Activated T-cell treated with anti-CD3 and anti-CD28 coated beads, Interleukin-2, amount 50 U/mL, for 24 hours (primary cell): Measurements from ENCODE around the gene PITX2.

Experiments
- DNase-seq: peaks from one replicate; pipeline ENCODE4 v3.0.0-alpha.2; 2020
- H3K27ac Mint-ChIP-seq: 2 replicates; pipeline ENCODE4 v1.8.0; 2020; ENCODE audit warnings: mild to moderate bottlenecking, mixed read lengths
- H3K27me3 Mint-ChIP-seq: 2 replicates; pipeline ENCODE4 v1.8.0; 2020; ENCODE audit warnings: mixed read lengths
- H3K36me3 Mint-ChIP-seq: 2 replicates; pipeline ENCODE4 v1.8.0; 2020; ENCODE audit warnings: low read depth, mixed read lengths
- H3K4me1 Mint-ChIP-seq: 2 replicates; pipeline ENCODE4 v1.8.0; 2020; ENCODE audit warnings: low read depth, mixed read lengths
- H3K4me3 Mint-ChIP-seq: 2 replicates; pipeline ENCODE4 v1.8.0; 2020; ENCODE audit warnings: mild to moderate bottlenecking, moderate library complexity, mixed read lengths
- H3K9me3 Mint-ChIP-seq: 2 replicates; pipeline ENCODE4 v1.8.0; 2020; ENCODE audit warnings: mixed read lengths

Gene PITX2

DNA sequence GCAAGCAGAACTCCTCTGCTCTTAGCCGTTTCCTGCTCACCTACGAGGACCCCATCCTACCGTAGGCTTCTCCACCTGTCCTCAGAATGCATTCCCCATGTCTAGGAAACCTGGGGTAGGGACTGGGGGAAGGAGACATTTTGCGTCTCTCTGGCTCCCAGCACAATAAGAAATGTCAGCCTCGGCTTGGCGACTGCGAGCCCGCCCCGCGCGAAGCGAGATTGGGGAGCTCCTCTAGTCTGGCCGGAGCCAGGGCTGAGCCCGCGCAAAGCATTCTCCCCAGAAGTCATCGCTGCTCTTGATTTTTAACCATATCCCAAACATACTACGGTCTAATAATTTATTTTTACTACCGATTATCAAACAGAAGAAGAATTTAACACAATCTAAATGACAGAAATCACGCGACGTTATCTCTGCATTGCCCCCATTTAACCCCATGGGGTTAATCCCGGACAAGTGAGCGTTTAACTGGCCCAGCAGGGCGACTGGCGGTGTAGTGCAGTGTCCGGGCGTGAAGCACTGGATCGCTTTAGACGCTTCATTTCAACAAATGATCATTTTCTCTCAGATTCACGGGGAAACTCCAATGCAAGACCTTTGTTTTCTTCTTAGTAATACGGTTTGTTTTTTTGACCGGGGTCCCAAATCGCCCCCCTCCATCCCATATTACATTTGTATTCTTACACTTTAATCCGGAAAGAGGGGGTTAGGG, 8.0 kb upstream of the PITX2 start:
- H3K4me3 Mint-ChIP-seq, result no peak overlapping the region
- peaks cover 2% of the 10 kb centered on the region for H3K36me3 Mint-ChIP-seq
- H3K27me3 Mint-ChIP-seq, result peaks cover 95% of the 10 kb centered on the region
- H3K4me1 Mint-ChIP-seq, result peaks cover 29% of the 10 kb centered on the region
- peak overlapping the region; percentile 59 for H3K27ac Mint-ChIP-seq
- peaks cover 10% of the 10 kb centered on the region for H3K9me3 Mint-ChIP-seq
- no peak for DNase-seq

DNA sequence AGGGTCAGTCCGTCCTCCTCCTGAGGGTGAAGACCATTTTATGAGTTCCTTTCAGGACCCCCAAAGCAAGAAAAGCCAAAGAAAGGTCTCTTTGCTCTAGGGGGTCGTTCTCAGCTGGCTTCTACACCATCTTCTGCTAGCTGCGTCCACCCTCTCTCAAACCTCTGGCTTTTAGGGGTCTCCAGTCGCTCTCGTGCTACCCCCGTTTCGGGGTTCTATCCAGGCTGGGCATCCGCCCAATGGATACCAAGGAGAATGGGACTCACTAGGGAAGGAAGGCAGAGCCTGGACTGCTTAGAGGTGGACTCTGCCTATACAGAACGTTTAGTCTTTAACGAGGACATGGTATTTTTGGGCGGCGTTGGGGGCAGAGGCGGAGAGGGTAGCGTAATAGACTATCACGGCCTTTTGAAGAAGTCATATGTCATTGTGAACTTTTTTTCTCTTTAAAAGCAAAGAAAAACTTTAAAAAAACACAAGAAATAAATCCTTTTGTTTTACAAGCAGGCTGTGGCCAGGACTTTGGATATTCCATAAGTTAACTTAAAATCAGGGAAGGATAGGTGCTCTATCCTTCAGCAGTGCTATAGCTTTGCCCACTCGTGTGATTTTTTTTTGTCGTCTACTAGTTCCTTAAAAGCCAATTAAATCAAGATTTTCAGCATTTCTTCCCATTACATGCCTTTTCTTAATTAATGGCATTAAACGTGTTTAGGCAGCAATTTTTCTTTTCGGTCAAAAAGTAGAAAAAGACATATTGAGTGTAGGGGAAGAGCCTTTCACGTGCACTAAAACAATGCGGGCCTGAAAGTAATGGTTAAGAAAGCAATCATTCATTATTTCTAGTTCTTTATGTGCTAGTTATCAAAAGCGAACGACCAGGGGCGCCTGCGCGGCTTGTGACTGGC, 7.2 kb upstream of the PITX2 start:
- no peak overlapping the region for H3K4me3 Mint-ChIP-seq
- peaks cover 29% of the 10 kb centered on the region for H3K4me1 Mint-ChIP-seq
- peaks cover 10% of the 10 kb centered on the region for H3K9me3 Mint-ChIP-seq
- no peak for DNase-seq
- peaks cover 97% of the 10 kb centered on the region for H3K27me3 Mint-ChIP-seq
- H3K27ac Mint-ChIP-seq, result no peak overlapping the region
- H3K36me3 Mint-ChIP-seq, result peaks cover 2% of the 10 kb centered on the region

DNA sequence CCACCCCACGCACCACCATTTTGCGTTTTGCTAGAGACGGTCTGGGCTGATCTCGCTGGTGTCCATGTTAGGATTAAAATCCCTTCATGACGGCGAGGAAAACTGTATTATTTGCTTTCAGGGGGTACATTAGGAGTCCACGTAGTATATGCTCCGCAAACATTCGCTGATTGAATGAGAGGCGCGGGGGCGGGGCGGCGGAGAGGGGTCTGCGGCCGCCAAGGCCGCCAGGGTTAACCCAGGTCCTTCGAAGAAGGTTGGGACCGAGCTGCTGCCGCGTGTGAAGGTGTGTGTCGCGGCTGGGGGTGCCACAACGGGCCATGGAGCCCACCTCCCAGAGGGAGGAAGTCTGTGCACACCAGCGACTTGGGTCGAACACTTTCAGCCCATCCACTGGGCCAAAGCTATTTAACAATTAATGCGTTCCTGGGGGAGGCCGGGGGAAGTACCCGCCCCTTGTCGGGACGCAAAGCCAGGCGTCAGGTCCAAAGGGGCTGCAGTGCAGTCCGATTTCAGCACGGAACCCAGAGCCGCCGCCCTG, 6.4 kb upstream of the PITX2 start:
- DNase-seq, result no peak
- Mint-ChIP-seq H3K36me3 (peaks cover 2% of the 10 kb centered on the region), H3K9me3 (peaks cover 7% of the 10 kb centered on the region), H3K27me3 (peaks cover 97% of the 10 kb centered on the region), H3K27ac (no peak overlapping the region), H3K4me1 (peaks cover 29% of the 10 kb centered on the region), H3K4me3 (no peak overlapping the region)

DNA sequence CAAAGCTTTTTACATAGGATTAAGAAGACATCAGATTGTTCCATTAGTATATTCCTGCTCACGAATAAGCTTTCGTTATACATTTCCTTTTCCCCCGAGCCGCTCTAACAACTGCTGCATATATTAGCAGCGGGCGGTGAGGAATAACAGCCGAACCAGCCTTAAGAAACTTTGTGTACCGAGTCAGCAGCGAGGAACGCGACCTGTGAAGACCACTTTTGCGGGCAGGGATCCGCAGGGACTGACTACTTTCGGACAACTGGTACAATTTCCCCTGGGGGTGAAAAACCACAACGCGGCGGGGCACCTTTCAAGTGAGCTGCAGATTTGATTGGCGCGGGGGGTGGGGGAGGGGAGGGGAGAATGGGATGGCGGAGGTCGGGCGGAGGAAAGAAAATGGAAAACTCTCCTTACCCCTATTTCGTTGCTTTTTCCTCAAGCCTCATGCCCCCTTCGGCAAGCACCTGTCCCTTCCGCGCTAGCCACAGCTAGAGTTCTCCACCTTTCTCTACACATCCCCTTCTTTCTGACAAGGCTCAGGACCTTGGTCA, 5.9 kb upstream of the PITX2 start:
- peaks cover 29% of the 10 kb centered on the region for H3K4me1 Mint-ChIP-seq
- no peak for DNase-seq
- no peak overlapping the region for H3K27ac Mint-ChIP-seq

DNA sequence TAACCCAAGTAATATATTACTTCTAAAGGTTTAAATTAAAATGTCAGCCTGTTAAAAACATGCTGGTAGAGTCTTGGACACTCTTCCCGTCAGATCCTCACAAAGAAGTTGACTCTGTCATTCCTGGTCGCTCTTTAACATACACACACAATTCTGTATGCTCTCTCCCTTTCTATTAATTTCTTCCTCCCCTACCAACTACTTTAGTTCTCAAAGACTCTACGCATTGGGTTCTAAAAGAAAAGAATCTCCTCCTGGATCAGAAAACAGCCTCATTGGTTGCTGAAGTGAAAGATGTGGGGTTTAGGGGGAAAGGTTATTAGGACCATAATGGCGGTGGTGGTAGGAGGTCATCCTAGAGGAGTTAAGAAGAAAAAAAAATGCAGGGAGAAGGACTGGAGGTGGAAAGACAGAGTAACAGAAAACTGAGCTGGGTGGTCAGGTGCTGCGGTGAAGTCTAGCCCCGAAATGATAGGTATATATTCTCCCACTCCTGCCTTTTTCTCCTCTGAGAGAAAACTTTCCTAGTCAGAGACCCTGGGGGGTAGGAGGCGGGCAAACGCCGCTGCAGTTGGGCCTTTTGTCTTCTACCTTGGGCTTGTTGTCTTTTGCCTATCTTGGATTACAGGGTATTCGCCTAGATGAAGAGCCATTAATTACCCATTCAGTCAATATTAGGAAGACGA, 5.2 kb upstream of the PITX2 start:
- H3K27me3 Mint-ChIP-seq, result peaks cover 98% of the 10 kb centered on the region
- no peak for DNase-seq
- H3K27ac Mint-ChIP-seq, result no peak overlapping the region
- peaks cover 7% of the 10 kb centered on the region for H3K9me3 Mint-ChIP-seq
- no peak overlapping the region for H3K4me3 Mint-ChIP-seq
- peaks cover 2% of the 10 kb centered on the region for H3K36me3 Mint-ChIP-seq
- peaks cover 29% of the 10 kb centered on the region for H3K4me1 Mint-ChIP-seq

More for the DNA sequence above, 5.9 kb upstream of the PITX2 start:
- Mint-ChIP-seq H3K27me3 (peaks cover 98% of the 10 kb centered on the region), H3K36me3 (peaks cover 2% of the 10 kb centered on the region), H3K9me3 (peaks cover 7% of the 10 kb centered on the region), H3K4me3 (no peak overlapping the region)

DNA sequence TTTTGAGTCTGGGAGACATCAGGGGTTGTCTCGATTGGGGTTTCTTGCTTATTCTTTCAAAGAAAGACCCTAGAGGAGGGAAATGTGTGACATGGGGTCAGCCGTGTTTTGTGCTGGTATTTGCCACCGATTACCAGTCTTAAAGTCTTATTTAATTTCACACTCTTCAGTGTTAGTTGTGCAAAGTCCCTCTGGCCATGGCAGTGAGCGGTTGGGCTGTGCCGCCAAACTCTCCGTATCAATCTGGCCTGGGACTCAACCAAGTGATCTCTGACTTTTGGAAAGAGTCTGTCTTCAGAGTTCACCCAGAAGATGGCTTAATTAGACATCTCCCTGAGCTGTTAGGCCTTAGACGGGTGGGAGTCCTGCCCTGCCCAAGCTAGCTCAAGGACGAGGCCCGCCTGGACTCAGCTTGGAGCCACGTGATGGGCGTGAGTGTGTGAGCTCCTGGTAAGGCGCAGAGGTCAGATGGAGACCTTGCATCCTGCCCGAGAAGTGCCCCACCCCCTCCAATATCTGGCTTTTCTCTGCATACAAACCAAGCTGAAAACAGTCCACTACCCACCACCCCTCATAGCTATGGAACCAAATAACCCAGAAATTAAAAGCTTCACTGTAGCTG, 3.8 kb upstream of the PITX2 start:
- Mint-ChIP-seq H3K4me3 (no peak overlapping the region), H3K4me1 (peaks cover 33% of the 10 kb centered on the region), H3K36me3 (no peaks in the 10 kb centered on the region), H3K9me3 (peaks cover 7% of the 10 kb centered on the region), H3K27me3 (peaks cover 100% of the 10 kb centered on the region), H3K27ac (no peak overlapping the region)
- no peak for DNase-seq

DNA sequence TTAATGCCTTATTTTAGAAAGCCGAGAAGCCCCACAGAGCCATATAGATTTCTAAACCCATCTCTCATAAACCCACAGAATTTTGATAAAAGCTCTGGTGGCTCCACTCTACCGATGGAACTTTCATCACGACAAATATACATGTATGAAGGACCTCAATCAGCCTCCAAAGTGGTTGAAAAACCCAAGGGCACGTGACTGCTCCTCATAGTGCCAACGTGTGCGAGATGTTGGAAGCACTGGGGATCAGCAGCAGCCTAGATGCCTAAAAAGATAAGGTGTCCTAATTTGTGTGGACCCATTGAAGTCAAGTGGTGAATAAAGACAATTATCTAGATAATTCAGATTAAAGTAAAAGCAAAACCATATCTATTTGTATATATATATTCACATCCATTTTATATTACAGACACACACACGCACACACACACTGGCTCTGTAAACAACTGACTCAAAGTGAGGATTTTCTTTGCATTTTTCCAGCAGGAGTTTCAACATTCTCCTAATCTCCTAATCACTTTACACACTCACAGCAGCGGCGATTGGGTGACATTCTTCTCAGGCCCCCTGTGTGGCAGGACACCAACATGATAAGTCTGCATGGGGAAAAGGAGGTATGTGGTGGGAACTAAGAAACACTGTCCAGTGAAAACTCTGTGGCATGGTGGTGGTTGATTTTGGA, 2.8 kb upstream of the PITX2 start:
- Mint-ChIP-seq H3K36me3 (no peaks in the 10 kb centered on the region), H3K9me3 (peaks cover 7% of the 10 kb centered on the region), H3K4me3 (no peak overlapping the region), H3K27ac (no peak overlapping the region), H3K27me3 (peaks cover 100% of the 10 kb centered on the region), H3K4me1 (peaks cover 36% of the 10 kb centered on the region)
- DNase-seq, result no peak

DNA sequence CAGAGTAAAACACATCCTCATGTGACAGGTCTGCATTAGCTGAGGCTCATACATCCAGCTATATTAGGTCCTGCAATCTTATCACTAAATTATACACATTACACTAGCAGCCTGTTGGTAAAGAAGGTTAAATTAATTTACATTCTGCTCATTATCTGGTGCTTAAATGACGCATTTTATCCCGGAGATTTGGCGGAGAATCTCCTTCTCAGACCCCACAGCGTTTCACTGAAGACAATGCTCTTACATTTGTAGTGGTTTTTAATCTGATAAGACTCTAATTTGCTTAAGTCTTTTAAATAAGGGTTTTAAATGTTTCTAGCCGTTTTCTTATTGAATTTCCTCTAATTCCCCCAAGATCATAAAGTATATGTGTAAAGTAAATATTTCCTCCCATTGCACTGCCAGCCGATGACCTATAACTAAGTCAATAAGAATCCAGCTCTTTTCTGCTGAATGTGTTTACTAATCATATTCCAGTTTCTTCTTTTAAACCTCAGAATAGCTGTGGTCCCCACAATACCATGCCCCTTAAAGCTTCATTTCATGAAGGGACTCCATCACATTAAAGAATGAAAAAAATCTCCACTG, 2.1 kb upstream of the PITX2 start:
- Mint-ChIP-seq H3K4me1 (peaks cover 41% of the 10 kb centered on the region), H3K9me3 (peaks cover 7% of the 10 kb centered on the region), H3K36me3 (no peaks in the 10 kb centered on the region), H3K27me3 (peaks cover 100% of the 10 kb centered on the region), H3K4me3 (no peak overlapping the region), H3K27ac (no peak overlapping the region)
- DNase-seq, result no peak

DNA sequence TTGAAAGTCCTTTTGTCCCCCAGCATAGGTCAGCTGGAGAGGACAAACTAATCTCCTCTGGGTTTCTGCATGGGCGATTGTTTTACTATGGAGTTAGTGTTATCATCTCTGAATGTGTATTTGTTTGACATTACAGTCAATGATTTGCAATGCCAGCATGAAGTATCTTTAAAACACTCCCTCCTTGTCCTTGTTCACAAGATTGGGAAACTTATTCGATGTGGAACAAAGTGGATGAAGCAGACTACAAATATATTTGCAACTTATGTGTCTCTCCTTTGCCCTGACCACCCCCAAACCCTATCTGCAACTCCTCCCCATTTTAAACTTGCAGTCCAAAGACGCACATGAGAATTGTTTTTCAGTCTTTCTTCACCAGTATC, 1.5 kb upstream of the PITX2 start:
- DNase-seq, result no peak
- H3K4me1 Mint-ChIP-seq, result peaks cover 47% of the 10 kb centered on the region
- no peak overlapping the region for H3K4me3 Mint-ChIP-seq
- H3K27me3 Mint-ChIP-seq, result peaks cover 100% of the 10 kb centered on the region
- no peak overlapping the region for H3K27ac Mint-ChIP-seq
- no peaks in the 10 kb centered on the region for H3K36me3 Mint-ChIP-seq
- H3K9me3 Mint-ChIP-seq, result peaks cover 5% of the 10 kb centered on the region

DNA sequence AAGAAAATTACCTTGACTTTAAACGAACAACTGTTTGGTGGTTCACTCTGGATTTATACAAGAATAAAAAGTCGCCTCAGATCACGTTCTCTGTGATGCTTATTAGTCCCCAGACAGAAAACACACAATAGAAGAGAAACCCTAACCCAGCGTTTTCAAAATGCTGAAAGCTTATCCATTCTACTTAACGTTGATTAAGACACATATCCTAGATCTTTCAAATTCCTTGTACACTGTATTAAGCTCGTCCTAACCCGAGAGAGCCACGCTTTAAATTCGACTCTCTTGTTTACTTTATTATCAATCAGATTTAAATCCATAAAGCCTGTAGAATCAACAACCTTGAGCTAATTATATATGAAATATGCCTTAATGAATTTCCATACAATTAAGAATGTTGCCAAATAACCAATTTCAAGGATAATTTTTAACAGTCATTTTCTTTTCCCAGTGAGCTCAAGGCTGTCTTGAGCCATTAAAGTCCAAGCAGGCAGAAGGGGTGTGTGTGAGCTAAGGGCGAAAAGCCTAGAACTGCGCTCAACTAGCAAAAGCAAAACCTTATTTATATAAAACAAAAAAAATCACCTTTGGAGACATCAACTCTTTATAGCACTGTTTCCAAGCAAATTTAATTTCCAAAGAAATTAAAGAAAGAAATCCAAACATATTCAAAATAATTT, 981 bp upstream of the PITX2 start:
- H3K27ac Mint-ChIP-seq, result no peak overlapping the region
- peaks cover 46% of the 10 kb centered on the region for H3K4me1 Mint-ChIP-seq
- H3K9me3 Mint-ChIP-seq, result peaks cover 2% of the 10 kb centered on the region
- H3K4me3 Mint-ChIP-seq, result peak overlapping the region; percentile 23
- DNase-seq, result no peak
- peaks cover 100% of the 10 kb centered on the region for H3K27me3 Mint-ChIP-seq
- no peaks in the 10 kb centered on the region for H3K36me3 Mint-ChIP-seq

DNA sequence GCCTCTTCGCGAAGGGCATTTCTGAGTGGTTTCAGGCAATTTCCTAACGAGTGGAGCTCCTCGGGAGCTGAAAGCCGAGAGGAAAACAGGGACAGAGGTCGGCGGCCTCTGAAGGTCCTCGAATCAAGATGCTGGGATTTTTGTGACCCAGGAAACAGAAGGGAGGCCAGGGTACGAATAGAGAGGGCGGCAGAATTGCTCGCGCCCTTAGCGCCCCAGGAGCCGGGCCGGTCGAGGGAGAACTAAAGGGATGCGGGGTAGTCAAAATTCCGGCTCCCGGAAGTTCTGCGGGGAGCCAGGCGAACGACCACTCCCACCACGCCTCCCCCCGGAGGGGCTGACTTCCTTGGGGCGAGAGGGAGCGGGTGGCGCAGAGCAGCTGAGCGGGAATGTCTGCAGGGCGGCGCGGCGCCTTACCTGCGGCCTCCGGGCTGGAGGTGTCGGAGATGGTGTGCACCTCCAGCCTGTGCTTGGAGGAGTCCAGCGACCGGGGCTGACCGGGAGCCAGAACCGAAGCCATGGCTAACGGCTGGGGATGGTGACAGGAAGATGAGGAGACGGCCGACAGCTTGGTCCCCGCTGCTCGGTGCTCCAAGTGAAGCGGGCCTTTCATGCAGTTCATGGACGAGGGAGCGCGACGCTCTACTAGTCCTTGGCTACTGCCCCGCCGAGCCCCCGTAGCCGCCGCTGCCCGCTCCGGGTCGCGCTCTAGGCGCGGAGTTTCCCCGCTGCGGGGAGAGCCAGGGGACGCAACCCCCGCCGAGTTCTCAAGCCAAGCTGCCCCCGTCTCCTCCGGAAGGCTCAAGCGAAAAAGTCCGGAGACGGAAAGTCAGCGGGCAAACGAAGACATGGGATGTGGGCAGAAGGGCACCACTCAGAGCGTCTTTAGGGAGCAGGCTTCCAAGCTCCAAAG, 782 bp downstream of the PITX2 start:
- H3K36me3 Mint-ChIP-seq, result no peaks in the 10 kb centered on the region
- H3K27me3 Mint-ChIP-seq, result peaks cover 98% of the 10 kb centered on the region
- no peak overlapping the region for H3K27ac Mint-ChIP-seq
- peaks cover 49% of the 10 kb centered on the region for H3K4me1 Mint-ChIP-seq
- no peak for DNase-seq
- H3K9me3 Mint-ChIP-seq, result peaks cover 2% of the 10 kb centered on the region
- peak overlapping the region; percentile 67 for H3K4me3 Mint-ChIP-seq

DNA sequence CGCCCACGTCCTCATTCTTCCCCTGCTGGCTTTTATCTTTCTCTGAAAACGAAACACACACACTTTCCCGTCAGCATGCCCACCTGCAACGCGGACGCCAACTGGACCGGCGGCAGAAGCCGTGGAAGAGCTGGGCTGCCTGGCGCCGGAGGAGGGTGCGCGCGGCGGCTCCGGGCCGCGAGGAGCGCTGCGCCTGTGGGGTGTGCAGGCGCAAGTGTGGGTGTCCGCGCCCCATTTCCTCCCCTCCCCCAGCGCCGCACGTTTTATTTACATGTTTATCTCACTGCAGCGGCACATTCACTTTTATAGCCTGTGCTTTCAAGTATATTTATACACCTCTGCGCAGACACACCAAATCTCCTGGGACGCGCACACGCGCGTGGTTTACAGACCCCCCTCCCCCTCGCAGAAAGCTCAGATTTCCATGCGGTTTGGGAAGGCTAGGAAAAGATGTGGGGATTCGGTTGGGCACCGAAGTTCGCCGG, 1.5 kb downstream of the PITX2 start:
- no peak for DNase-seq
- Mint-ChIP-seq H3K4me3 (peak overlapping the region; percentile 67), H3K9me3 (peaks cover 2% of the 10 kb centered on the region), H3K4me1 (peaks cover 51% of the 10 kb centered on the region), H3K27me3 (peaks cover 98% of the 10 kb centered on the region), H3K27ac (no peak overlapping the region), H3K36me3 (no peaks in the 10 kb centered on the region)
